ENCODE results near the gene PRKAG3. TPM values are rescaled to one million over a fixed set of nuclear protein-coding genes. Genes with fewer than 3 reads are reported as not detected.
"Not testable (repeated sequence)": the region's sequence is repeated elsewhere in the genome, so short reads cannot be mapped to it uniquely, and the experiment has no call there.

PRKAG3 gene
- total and polyA plus RNA-seq, 4 donors: 0.01 TPM; not detected in 3

DNA sequence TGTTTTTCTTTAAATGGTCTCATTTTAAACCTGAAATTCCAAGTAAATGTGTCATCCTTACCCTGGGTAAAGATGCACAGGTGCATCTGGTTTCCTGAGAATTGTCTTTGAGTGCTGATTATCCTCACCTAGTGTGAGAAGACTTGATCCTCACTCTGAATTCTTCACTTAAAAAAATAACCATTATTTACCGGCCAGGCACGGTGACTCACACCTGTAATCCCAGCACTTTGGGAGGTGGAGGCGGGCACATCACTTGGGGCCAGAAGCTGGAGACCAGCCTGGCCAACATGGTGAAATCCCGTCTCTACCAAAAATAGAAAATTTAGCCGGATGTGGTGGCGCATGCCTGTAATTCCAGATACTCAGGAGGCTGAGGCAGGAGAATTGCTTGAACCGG lies 18.1 kb upstream of the PRKAG3 start:
- H3K4me3 ChIP-seq: no peak overlapping the region
- peaks cover 4 to 27% (median 24%) of the 10 kb centered on the region in 3 donors for H3K27me3 ChIP-seq (ENCODE audit: control insufficient read depth in 3 of 3, insufficient read depth in 3 of 3, low read length in 2 of 3)
- DNase-seq: no peak
- peaks cover 0 to 2% (median 0%) of the 10 kb centered on the region in 4 donors for H3K9me3 ChIP-seq (ENCODE audit: control insufficient read depth in 4 of 4, insufficient read depth in 3 of 4, low read length in 3 of 4)
- peaks cover 0 to 5% (median 0%) of the 10 kb centered on the region in 5 donors for H3K4me1 ChIP-seq (ENCODE audit: control insufficient read depth in 5 of 5, insufficient read depth in 5 of 5, low read length in 5 of 5)
- TF ChIP-seq CTCF (IDR thresholded peaks at IDR 0.05; ENCODE audit: control extremely low read depth, extremely low read depth): no peak
- H3K9ac ChIP-seq (ENCODE audit: insufficient read depth in 1 of 2, low read length in 2 of 2): no peak overlapping the region
- no peak for ATAC-seq (ENCODE audit: insufficient read depth, low FRiP score)
- no peak overlapping the region for H3K27ac ChIP-seq (ENCODE audit: low read depth in 1 of 2, low read length in 1 of 2)
- 78 to 90% methylated on average over 7 of the region's 7 CpGs for WGBS, 2 donors
- no peaks in the 10 kb centered on the region for H3K36me3 ChIP-seq (ENCODE audit: control insufficient read depth in 4 of 4, insufficient read depth in 4 of 4, low read length in 4 of 4)

DNA sequence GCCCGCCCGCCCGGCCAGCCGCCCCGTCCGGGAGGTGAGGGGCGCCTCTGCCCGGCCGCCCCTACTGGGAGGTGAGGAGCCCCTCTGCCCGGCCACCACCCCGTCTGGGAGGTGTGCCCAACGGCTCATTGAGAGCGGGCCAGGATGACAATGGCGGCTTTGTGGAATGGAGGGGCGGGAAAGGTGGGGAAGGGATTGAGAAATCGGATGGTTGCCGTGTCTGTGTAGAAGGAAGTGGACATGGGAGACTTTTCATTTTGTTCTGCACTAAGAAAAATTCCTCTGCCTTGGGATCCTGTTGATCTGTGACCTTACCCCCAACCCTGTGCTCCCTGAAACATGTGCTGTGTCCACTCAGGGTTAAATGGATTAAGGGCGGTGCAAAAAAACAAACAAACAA lies 15.4 kb upstream of the PRKAG3 start:
- ATAC-seq (ENCODE audit: insufficient read depth, low FRiP score); H3K27me3 ChIP-seq (ENCODE audit: control insufficient read depth in 3 of 3, insufficient read depth in 3 of 3, low read length in 2 of 3); DNase-seq; H3K9ac ChIP-seq (ENCODE audit: insufficient read depth in 1 of 2, low read length in 2 of 2); H3K36me3 ChIP-seq (ENCODE audit: control insufficient read depth in 4 of 4, insufficient read depth in 4 of 4, low read length in 4 of 4); H3K27ac ChIP-seq (ENCODE audit: low read depth in 1 of 2, low read length in 1 of 2); H3K4me3 ChIP-seq; H3K9me3 ChIP-seq (ENCODE audit: control insufficient read depth in 4 of 4, insufficient read depth in 3 of 4, low read length in 3 of 4); H3K4me1 ChIP-seq (ENCODE audit: control insufficient read depth in 5 of 5, insufficient read depth in 5 of 5, low read length in 5 of 5): not testable (repeated sequence)
- WGBS, 2 donors: 71 to 83% methylated on average over 10 to 18 of the region's 18 CpGs

DNA sequence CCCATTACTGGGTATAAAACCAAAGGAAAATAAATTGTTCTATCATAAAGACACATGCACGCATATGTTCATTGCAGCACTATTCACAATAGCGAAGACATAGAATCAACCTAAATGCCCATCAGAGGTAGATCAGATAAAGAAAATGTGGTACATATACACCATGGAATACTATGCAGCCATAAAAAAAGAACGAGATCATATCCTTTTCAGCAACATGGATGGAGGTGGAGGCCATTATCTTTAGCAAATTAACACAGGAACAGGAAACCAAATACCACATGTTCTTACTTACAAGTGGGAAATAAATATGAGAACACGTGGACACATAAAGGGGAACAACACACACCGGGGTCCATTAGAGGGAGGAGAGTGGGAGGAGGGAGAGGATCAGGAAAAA lies 12.7 kb upstream of the PRKAG3 start:
- not testable (repeated sequence) for H3K9ac ChIP-seq (ENCODE audit: insufficient read depth in 1 of 2, low read length in 2 of 2); H3K27ac ChIP-seq (ENCODE audit: low read depth in 1 of 2, low read length in 1 of 2); H3K27me3 ChIP-seq (ENCODE audit: control insufficient read depth in 3 of 3, insufficient read depth in 3 of 3, low read length in 2 of 3); ATAC-seq (ENCODE audit: insufficient read depth, low FRiP score); H3K4me1 ChIP-seq (ENCODE audit: control insufficient read depth in 5 of 5, insufficient read depth in 5 of 5, low read length in 5 of 5); H3K36me3 ChIP-seq (ENCODE audit: control insufficient read depth in 4 of 4, insufficient read depth in 4 of 4, low read length in 4 of 4); H3K4me3 ChIP-seq; DNase-seq; H3K9me3 ChIP-seq (ENCODE audit: control insufficient read depth in 4 of 4, insufficient read depth in 3 of 4, low read length in 3 of 4)
- WGBS, 2 donors: 52 to 78% methylated on average over 5 of the region's 5 CpGs

DNA sequence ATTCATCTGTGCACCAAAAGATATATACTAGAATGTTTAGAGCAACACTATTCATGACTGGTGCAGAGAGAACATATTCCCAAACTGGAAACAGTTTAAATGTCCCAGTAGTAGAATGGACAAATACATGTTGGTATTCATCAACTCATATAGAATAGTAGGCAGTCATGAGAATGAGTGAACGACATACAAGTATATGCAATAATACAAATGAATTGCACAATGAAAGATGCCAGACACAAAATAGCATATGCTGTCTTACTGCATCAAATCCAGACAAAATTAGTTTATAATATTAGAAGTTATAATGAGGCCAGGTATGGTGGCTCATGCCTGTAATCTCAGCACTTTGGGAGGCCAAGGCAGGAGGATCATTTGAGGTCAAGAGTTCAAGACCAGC lies 8.3 kb upstream of the PRKAG3 start:
- H3K4me3 ChIP-seq: no peak overlapping the region
- no peak overlapping the region for H3K9ac ChIP-seq (ENCODE audit: insufficient read depth in 1 of 2, low read length in 2 of 2)
- 44 to 67% methylated on average over 1 of the region's 1 CpG for WGBS, 2 donors
- H3K4me1 ChIP-seq (ENCODE audit: control insufficient read depth in 5 of 5, insufficient read depth in 5 of 5, low read length in 5 of 5): no peaks in the 10 kb centered on the region
- H3K27ac ChIP-seq (ENCODE audit: low read depth in 1 of 2, low read length in 1 of 2): no peak overlapping the region
- peaks cover 0 to 6% (median 0%) of the 10 kb centered on the region in 4 donors for H3K9me3 ChIP-seq (ENCODE audit: control insufficient read depth in 4 of 4, insufficient read depth in 3 of 4, low read length in 3 of 4)
- no peaks in the 10 kb centered on the region for H3K36me3 ChIP-seq (ENCODE audit: control insufficient read depth in 4 of 4, insufficient read depth in 4 of 4, low read length in 4 of 4)
- TF ChIP-seq CTCF (IDR thresholded peaks at IDR 0.05; ENCODE audit: control extremely low read depth, extremely low read depth): no peak
- ATAC-seq (ENCODE audit: insufficient read depth, low FRiP score): no peak
- DNase-seq: no peak
- peaks cover 0 to 5% (median 0%) of the 10 kb centered on the region in 3 donors for H3K27me3 ChIP-seq (ENCODE audit: control insufficient read depth in 3 of 3, insufficient read depth in 3 of 3, low read length in 2 of 3)

DNA sequence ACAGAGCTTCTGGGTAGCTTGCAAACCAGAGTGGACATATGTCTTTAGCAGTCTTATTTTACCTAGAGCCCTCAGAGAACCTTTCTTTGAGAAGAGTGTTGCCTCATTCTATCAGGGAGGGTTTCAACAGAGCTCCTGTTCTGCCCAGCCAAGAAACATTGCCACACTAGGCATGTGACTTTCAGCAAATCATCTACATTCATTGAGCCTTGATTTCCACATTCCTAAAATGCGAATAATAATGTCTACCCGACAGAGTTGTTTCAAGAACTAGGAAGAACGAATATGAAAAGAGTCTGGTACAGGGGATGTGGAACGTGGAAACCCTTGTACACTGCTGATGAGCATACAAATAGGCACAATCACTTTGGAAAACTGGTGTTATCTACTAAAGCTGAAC lies 7.8 kb upstream of the PRKAG3 start:
- H3K4me1 ChIP-seq (ENCODE audit: control insufficient read depth in 5 of 5, insufficient read depth in 5 of 5, low read length in 5 of 5): no peaks in the 10 kb centered on the region
- peaks cover 0 to 6% (median 0%) of the 10 kb centered on the region in 4 donors for H3K9me3 ChIP-seq (ENCODE audit: control insufficient read depth in 4 of 4, insufficient read depth in 3 of 4, low read length in 3 of 4)
- WGBS, 2 donors: 50 to 53% methylated on average over 4 of the region's 4 CpGs
- H3K9ac ChIP-seq (ENCODE audit: insufficient read depth in 1 of 2, low read length in 2 of 2): no peak overlapping the region
- DNase-seq: no peak
- peaks cover 0 to 5% (median 0%) of the 10 kb centered on the region in 3 donors for H3K27me3 ChIP-seq (ENCODE audit: control insufficient read depth in 3 of 3, insufficient read depth in 3 of 3, low read length in 2 of 3)
- TF ChIP-seq CTCF (IDR thresholded peaks at IDR 0.05; ENCODE audit: control extremely low read depth, extremely low read depth): no peak
- no peak overlapping the region for H3K27ac ChIP-seq (ENCODE audit: low read depth in 1 of 2, low read length in 1 of 2)
- no peak for ATAC-seq (ENCODE audit: insufficient read depth, low FRiP score)
- no peaks in the 10 kb centered on the region for H3K36me3 ChIP-seq (ENCODE audit: control insufficient read depth in 4 of 4, insufficient read depth in 4 of 4, low read length in 4 of 4)
- no peak overlapping the region for H3K4me3 ChIP-seq
